Measurements from ENCODE around the gene C12orf76. TPM values are rescaled to one million over a fixed set of nuclear protein-coding genes. Genes with fewer than 3 reads are reported as not detected.

C12orf76 gene
- total and polyA plus RNA-seq, 9 of the 15 experiments (the other 6 are each of a cell fraction or from before 2014, with no cell fraction given), result 6.3 to 38.6 (median 12.3) TPM

DNA sequence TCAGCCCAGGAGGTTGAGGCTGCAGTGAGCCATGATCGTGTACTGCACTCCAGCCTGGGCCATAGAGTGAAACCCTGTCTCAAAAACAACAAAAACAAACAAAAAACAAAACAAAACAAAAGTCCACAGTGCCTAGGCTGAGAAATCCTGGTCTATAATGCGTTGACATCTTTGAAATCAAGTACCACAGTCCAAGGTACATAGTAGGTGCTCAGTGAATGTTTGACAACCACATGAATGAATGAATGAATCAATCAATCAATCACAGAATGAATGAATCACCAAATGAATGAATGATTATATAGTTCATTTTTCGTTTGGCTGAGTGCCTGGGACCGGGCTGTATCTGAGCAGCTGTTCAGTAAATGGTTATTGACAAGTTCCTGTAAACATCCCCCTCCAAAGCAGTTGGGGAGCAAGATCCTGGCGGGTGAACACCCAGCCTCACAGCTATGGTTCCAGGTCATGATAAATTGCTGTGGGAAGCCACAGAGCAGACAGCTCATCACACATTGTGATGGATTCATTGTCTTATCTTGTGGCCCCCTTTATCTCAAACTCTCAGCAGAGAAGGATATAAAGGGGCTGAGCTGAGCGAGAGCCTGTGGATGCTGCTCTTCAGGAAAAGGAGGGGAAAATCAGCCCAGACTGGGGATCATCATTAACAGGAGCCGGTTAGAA lies 45.4 kb upstream of the C12orf76 start (continued):
- TF ChIP-seq, protein P1, sequence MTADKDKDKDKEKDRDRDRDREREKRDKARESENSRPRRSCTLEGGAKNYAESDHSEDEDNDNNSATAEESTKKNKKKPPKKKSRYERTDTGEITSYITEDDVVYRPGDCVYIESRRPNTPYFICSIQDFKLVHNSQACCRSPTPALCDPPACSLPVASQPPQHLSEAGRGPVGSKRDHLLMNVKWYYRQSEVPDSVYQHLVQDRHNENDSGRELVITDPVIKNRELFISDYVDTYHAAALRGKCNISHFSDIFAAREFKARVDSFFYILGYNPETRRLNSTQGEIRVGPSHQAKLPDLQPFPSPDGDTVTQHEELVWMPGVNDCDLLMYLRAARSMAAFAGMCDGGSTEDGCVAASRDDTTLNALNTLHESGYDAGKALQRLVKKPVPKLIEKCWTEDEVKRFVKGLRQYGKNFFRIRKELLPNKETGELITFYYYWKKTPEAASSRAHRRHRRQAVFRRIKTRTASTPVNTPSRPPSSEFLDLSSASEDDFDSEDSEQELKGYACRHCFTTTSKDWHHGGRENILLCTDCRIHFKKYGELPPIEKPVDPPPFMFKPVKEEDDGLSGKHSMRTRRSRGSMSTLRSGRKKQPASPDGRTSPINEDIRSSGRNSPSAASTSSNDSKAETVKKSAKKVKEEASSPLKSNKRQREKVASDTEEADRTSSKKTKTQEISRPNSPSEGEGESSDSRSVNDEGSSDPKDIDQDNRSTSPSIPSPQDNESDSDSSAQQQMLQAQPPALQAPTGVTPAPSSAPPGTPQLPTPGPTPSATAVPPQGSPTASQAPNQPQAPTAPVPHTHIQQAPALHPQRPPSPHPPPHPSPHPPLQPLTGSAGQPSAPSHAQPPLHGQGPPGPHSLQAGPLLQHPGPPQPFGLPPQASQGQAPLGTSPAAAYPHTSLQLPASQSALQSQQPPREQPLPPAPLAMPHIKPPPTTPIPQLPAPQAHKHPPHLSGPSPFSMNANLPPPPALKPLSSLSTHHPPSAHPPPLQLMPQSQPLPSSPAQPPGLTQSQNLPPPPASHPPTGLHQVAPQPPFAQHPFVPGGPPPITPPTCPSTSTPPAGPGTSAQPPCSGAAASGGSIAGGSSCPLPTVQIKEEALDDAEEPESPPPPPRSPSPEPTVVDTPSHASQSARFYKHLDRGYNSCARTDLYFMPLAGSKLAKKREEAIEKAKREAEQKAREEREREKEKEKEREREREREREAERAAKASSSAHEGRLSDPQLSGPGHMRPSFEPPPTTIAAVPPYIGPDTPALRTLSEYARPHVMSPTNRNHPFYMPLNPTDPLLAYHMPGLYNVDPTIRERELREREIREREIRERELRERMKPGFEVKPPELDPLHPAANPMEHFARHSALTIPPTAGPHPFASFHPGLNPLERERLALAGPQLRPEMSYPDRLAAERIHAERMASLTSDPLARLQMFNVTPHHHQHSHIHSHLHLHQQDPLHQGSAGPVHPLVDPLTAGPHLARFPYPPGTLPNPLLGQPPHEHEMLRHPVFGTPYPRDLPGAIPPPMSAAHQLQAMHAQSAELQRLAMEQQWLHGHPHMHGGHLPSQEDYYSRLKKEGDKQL (CRISPR knock-in tag; IDR thresholded peaks at IDR 0.05; ENCODE audit: borderline replicate concordance), result no peak
- no peak for TF ChIP-seq KAT7 (CRISPR knock-in tag; IDR thresholded peaks at IDR 0.05; ENCODE audit: borderline replicate concordance)
- TF ChIP-seq SREBF2 (CRISPR knock-in tag; IDR thresholded peaks at IDR 0.05), result no peak
- TF ChIP-seq NCOA2 (IDR thresholded peaks at IDR 0.05; ENCODE audit: partially characterized antibody in 2 of 2), result peak in 1 of 2 experiments; percentile 17
- TF ChIP-seq ZSCAN32 (CRISPR knock-in tag; IDR thresholded peaks at IDR 0.05), result no peak
- no peak for TF ChIP-seq ETV1 (tag; conservative IDR thresholded peaks at IDR 0.05; ENCODE audit: low read depth)
- TF ChIP-seq RAD21 (CRISPR knock-in tag; conservative IDR thresholded peaks at IDR 0.05 in 1 of 2, IDR thresholded peaks at IDR 0.05 in 1 of 2), result peak in 1 of 2 experiments; percentile 26; a peak in 3 of 4 replicates
- TF ChIP-seq PHF8 (IDR thresholded peaks at IDR 0.05; ENCODE audit: borderline replicate concordance, low read length), result no peak
- peak; percentile 61; the same call in 1 of the 2 replicates for TF ChIP-seq GATAD2B (IDR thresholded peaks at IDR 0.05; ENCODE audit: borderline replicate concordance)
- peak in 1 of 2 experiments; percentile 78; a peak in 2 of 4 replicates for TF ChIP-seq MAZ (CRISPR knock-in tag; conservative IDR thresholded peaks at IDR 0.05 in 1 of 2, IDR thresholded peaks at IDR 0.05 in 1 of 2)
- TF ChIP-seq CTBP1 (IDR thresholded peaks at IDR 0.05; ENCODE audit: borderline replicate concordance), result peak; percentile 86
- TF ChIP-seq ZNF696 (CRISPR knock-in tag; conservative IDR thresholded peaks at IDR 0.05), result no peak
- TF ChIP-seq FOSL1 (tag; conservative IDR thresholded peaks at IDR 0.05), result peak; percentile 81
- TF ChIP-seq RUNX1 (IDR thresholded peaks at IDR 0.05; ENCODE audit: low read depth), result peak; percentile 92
- TF ChIP-seq, protein P2, sequence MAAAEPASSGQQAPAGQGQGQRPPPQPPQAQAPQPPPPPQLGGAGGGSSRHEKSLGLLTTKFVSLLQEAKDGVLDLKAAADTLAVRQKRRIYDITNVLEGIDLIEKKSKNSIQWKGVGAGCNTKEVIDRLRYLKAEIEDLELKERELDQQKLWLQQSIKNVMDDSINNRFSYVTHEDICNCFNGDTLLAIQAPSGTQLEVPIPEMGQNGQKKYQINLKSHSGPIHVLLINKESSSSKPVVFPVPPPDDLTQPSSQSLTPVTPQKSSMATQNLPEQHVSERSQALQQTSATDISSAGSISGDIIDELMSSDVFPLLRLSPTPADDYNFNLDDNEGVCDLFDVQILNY (CRISPR knock-in tag; IDR thresholded peaks at IDR 0.05), result no peak
- TF ChIP-seq ARID1B (IDR thresholded peaks at IDR 0.05), result peak; percentile 90
- peak; percentile 75; the same call in 1 of the 2 replicates for TF ChIP-seq POLR2AphosphoS5 (IDR thresholded peaks at IDR 0.05; ENCODE audit: control insufficient read depth, insufficient read depth, low read depth, low read length)
- TF ChIP-seq GABPB2 (CRISPR knock-in tag; conservative IDR thresholded peaks at IDR 0.05), result no peak
- TF ChIP-seq, protein P3, sequence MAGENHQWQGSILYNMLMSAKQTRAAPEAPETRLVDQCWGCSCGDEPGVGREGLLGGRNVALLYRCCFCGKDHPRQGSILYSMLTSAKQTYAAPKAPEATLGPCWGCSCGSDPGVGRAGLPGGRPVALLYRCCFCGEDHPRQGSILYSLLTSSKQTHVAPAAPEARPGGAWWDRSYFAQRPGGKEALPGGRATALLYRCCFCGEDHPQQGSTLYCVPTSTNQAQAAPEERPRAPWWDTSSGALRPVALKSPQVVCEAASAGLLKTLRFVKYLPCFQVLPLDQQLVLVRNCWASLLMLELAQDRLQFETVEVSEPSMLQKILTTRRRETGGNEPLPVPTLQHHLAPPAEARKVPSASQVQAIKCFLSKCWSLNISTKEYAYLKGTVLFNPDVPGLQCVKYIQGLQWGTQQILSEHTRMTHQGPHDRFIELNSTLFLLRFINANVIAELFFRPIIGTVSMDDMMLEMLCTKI (IDR thresholded peaks at IDR 0.05; ENCODE audit: partially characterized antibody), result no peak
- TF ChIP-seq POLR2A (conservative IDR thresholded peaks at IDR 0.05), result no peak
- no peak for TF ChIP-seq PURB (CRISPR knock-in tag; IDR thresholded peaks at IDR 0.05; ENCODE audit: low read depth)

All from K562 (cell line).